GM19395 (cell line): Measurements from ENCODE around the gene SRP9.
"Not testable (repeated sequence)": the region's sequence is repeated elsewhere in the genome, so short reads cannot be mapped to it uniquely, and the experiment has no call there.

Source experiments
- ATAC-seq: cut with Tn5 transposase; IDR thresholded peaks from one replicate; pipeline ENCODE4 v1.9.1; 2021; ENCODE audit warnings: mild to moderate bottlenecking, moderate library complexity; ENCODE audit not compliant: unreplicated experiment

Gene SRP9

GRCh38 chr1:225754940-225755641, 22.5 kb upstream of the SRP9 start:
- no peak for ATAC-seq

GRCh38 chr1:225755671-225756319, 21.8 kb upstream of the SRP9 start:
- ATAC-seq = no peak

DNA sequence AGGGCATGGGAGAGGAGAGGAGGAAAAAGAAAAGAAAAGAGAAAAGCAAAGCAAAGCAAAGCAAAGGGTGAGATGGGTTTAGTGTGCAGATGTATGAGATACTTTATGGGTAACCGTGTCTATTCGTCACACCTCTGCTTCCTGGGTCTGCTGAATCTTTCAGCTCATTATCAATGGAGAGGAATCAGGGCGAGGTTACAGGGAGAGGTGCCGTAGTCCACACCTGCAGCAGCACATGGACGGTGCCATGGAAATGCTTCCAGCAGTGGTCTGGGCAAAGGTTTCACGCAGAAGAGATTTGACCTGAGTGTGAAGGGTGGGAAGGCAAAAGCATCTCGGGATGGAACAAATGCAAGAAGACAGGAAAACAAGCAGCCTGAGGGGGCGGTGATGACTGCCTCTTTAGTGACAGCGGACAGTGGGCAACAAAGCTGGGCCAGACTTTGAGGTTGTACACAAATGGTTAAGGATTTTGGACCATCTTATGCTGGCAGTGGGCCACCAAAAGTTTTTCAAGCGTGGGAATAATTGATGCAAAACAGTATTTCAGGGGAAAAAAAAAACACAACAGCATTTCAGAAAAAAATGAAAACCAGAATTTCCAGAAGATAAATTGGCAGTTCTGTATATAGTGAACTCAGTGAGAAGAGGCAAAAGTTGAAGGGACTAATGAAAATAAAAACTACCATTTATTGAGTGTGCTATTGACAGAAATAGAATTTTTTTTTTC, 19.5 kb upstream of the SRP9 start:
- no peak for ATAC-seq

DNA sequence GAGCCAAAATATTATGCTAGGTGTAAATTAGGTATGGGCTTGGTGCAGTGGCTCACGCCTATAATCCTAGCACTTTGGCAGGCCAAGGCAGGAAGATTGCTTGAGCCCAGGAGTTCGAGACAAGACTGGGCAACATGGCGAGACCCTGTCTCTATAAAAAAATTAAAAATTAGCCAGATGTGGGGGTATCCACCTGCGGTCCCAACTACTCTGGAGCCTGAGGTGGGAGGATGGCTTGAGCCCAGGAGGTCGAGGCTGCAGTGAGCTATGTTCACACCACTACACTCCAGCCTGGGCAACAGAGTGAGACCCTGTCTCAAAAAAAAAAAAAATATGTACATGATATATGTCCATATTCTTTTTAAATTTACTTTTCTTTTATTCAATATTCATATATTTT, 17.7 kb upstream of the SRP9 start:
- not testable (repeated sequence) for ATAC-seq

GRCh38 chr1:225760531-225760930, 17.1 kb upstream of the SRP9 start:
- ATAC-seq = no peak

DNA sequence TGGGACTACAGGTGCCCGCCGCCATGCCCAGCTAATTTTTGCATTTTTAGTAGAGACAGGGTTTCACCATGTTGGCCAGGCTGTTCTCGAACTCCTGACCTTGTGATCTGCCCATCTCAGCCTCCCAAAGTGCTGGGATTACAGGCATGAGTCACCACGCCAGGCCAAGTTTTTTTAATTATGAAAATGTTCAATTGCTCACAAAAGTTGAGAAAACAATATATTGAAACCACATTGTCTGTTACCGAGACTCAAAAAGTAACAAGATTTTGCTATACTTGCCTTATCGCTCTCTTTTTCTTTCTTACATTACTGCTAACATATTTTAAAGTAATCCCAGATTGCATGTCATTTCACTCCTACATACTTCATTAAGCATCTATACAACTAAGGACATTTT, 16.2 kb upstream of the SRP9 start:
- not testable (repeated sequence) for ATAC-seq

GRCh38 chr1:225762002-225762441, 15.6 kb upstream of the SRP9 start:
- ATAC-seq = no peak

GRCh38 chr1:225762444-225762843, 15.2 kb upstream of the SRP9 start:
- no peak for ATAC-seq

DNA sequence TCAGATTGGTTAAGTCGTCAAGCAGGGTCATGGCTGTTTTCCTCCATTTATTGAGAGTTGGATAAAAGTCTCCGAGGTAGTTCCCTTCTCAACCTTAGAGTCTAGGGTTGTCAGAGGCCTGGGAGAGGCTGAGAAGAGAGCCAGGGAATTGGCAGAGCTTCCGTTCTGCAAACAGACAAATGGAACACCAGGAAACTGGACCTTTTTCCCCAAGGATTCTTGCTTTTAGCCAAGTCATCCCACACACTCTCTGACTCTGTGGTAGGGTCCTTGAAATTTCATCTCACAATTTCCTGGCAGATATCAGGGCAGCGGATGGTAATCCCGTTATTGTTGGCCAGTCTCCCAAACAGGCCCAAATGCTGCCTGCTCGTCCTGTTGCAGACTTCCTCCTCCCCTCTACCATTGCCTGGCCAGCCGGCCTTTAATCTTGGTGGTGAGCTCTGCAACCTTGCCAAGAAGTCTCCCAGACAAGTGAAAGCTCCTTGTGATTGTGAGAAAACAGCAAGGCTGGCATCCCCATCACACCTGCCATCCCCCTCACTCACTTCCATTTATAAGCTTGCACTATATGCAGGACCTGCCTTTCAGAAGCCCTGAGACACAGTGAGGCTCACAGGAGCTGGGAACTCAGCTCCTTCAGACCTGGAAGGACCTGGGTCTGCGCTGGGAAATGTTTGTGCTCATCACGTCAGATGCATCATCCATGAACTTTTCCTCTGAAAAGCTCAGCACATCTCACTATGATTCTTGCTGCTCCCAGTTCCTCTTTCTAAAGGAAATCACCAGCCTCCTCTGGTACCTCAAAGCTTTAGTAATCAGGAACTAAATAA, 13.7 kb upstream of the SRP9 start:
- no peak for ATAC-seq

GRCh38 chr1:225765982-225766674, 11.5 kb upstream of the SRP9 start:
- no peak for ATAC-seq

GRCh38 chr1:225766967-225767633, 10.5 kb upstream of the SRP9 start:
- ATAC-seq = no peak

GRCh38 chr1:225767634-225768540, 9.7 kb upstream of the SRP9 start:
- ATAC-seq = no peak

DNA sequence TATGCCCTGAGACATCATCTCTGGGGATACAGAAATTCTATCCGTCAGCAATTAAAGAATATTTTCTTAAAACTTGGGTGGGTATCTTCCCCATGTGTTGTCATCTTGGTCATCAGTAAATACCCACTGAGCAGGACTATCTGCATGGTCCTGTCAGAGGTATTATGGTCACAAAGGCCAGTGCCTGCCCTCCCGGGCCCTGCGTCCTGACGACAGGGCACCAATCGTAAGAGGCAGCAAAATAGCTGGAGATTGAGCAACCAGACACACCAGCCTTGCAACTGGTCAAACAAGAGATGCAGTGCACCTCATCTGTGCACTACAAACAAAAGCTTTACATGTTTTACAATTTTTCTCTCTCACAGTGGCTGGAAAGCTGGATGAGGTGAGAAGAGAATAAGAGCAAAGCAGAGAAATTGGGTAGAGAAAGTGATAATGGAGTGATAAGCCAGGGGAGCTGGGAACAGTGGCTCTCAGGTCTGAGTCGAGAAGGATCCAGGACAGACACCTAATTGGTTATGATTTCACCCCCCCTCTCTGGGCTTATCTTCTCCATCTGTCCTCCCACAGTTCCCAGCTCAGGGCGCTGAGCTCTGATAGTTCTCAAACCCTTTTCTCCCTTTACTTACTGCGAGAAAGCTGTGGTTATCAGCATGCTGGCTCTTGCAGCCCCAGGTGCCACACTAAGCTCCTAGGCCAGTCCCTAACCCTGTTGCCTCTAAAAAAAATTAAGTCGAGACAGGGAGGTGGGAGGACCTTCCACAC, 8.8 kb upstream of the SRP9 start:
- no peak for ATAC-seq

GRCh38 chr1:225769687-225770086, 7.9 kb upstream of the SRP9 start:
- ATAC-seq = no peak

DNA sequence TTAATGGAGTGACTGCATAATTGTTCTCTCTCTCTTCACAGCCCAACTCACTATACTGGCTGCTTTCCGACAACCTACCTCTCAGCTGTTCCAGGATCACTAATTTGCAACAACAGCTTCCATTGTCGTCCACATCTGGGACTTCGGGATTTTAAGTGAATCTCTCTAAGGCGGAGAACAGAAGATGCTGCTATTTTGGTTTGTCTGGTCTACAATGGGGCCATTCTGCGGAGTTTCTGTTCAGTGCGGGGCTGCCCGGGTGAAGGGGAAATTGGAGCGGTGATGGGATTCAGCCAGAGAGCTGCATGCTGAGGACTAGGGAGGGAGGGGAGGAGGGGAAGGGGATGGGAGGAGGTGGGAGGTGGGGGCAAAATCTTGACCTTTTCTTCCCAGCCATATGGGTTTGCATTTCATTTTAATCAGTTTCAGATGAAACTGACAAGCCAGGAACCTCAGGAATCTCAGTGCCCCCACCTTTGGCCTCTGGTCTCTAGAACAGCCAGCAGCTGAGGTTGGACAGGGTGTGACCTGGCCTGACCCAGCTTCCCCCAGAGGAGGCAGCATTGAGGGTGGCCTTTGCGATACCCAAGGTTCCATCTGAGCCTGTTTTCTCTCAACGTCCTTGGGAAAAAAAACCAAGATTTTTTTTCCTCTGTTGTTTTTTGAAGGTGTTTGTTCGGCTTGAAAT, 6.9 kb upstream of the SRP9 start:
- ATAC-seq = no peak

DNA sequence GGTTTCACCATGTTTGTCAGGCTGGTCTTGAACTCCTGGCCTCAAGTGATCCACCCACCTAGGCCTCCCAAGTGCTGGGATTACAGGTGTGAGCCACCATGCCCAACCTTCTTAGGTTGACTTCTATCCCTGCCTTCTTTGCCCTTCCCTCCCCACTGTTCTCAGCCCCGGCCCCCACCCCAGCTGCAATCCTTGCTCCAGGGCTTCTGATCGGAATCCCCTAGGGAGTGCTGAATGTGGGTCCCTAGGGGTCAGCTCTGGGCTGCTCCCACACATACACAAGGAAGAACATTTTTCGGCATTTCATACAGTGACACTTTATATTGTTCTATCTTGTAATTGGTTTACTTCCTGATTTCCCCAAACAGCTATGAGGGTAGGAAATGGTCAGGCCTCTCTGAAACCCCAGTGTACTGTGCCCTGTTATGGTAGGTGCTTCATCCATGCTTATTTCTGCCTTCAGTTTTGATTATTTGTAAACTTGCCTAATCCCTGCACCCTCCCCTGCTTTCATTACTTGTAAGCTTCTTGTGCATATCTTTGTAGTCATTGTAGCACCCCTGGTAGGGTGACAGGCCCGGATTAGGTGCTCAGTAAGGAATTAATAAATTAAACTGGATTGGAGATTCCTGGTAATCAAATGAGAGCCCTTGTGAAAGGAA, 5.8 kb upstream of the SRP9 start:
- ATAC-seq = no peak

DNA sequence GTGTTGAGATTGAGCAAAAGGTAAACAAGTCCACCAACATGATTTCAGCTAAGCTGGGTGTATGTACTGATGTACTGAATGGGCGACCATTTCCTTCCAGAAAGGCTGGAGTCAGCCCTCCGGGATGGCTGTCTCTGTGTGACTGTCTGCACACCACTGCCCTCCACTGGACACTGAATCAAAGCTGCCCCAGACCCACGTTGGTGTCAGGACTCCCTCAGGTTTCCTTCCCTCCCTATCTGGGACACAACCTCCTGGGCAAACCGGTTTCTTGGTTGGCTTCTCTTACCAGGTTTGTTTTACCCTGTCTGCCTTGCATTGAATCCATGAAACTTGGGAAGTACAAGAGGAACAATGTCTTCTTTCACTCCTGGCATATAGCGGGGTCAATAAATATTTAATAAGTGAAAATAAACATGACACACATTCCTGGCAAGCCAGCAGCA, 5.3 kb upstream of the SRP9 start:
- peak; percentile 52 for ATAC-seq
